HG03439 (cell line): Measurements from ENCODE around the gene GLB1L2.
"Not testable (repeated sequence)": the region's sequence is repeated elsewhere in the genome, so short reads cannot be mapped to it uniquely, and the experiment has no call there.

Experiments
- ATAC-seq: cut with Tn5 transposase; IDR thresholded peaks from one replicate; pipeline ENCODE4 v1.9.1; 2021; ENCODE audit warnings: mild to moderate bottlenecking, moderate library complexity; ENCODE audit not compliant: unreplicated experiment

The GLB1L2 gene

DNA sequence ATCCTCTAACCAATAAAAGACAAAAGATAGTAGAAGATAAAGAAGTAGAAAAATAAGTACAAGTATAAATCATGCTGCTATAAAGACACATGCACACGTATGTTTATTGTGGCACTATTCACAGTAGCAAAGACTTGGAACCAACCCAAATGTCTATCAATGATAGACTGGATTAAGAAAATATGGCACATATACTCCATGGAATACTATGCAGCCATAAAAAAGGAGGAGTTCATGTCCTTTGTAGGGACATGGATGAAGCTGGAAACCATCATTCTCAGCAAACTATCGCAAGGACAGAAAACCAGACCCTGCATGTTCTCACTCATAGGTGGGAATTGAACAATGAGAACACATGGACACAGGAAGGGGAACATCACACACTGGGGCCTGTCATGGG lies 10.4 kb upstream of the GLB1L2 start:
- not testable (repeated sequence) for ATAC-seq

GRCh38 chr11:134322553-134322952 lies 9.2 kb upstream of the GLB1L2 start:
- no peak for ATAC-seq

DNA sequence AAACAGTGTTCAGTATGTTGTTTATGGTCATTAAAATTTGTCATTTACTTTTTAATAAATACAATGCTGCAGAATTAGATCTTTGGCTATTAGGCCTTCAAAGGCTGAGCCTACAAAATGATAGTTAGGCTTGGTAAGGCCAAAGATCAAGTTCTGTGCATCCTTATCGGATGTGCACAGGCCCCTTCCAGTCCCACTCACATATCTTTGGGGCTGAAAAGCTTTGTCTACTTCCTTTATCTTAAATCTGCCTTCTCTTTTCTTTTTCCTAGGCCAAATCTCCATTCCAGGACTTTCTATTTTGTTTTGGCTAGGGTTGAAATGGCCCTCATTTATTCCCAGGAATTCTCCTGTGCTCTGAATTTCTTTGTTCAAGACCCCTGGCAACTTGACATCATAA lies 3.4 kb upstream of the GLB1L2 start:
- ATAC-seq = no peak

GRCh38 chr11:134330611-134331353 lies 1.0 kb upstream of the GLB1L2 start:
- no peak for ATAC-seq

DNA sequence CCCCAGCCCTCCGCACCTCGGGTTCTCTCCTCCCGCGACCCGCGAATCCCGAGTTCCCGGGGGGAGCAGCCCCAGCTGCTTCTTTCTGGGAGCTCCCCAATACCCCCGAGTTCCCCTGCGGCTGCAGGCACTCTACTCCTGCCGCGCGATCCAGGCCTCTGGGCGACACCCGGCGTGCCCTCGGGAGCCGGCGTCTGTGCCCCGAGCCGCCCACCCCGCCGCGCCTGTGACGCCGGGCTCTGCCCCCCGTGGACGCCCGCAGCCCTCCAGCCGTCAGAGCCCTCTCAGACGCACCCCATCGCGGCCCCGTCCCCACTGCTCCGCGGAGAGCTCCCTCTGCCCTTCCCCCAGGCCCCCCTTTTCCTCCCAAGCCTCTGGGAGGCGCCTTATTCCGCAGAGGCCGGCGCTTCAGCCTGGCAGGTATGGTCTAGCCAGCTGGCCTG lies 422 bp downstream of the GLB1L2 start:
- no peak for ATAC-seq

DNA sequence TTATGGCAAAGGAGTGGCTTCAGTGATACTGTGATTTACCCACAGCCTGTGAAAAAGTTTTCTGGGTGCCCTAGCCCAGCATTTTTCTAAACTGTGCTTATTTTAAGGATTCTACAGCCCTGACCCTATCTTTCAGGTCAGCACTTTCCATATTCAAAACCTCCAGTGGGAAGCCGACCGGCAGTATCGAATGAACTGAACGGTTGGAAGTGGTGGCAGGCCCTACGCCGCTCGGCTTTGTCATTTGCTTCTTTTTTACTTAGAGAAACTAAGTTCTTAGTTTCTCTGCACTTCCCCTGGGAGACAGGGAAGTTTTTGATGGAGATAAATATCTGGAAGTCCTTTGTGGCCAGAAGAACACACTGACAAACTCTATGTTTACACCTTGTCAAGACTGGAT lies 994 bp downstream of the GLB1L2 start:
- ATAC-seq = no peak

- no peak for ATAC-seq
Measured at GRCh38 chr11:134333312-134333711, 1.5 kb downstream of the GLB1L2 start.

DNA sequence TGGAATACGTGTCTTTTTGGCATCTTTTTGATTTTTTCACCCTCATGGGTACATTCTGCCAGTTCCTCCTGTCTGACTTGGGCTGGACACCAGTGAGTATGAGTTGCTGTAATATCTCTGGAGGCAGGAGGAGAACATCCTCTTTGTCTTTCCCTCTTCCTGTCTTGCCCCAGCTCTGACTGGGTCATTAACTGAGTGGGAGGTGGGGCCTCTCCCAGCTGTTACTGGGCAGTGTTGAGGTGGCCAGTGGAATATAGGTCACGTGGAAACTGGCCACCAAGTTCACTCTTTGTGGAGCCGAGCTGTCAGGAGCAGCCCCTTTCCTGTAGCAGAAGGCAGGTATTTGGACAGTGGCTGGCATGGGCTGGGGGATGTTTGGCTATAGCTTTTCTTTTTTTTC lies 2.2 kb downstream of the GLB1L2 start:
- ATAC-seq = no peak

GRCh38 chr11:134334796-134335571 lies 3.2 kb downstream of the GLB1L2 start:
- ATAC-seq = no peak

GRCh38 chr11:134337051-134337450 lies 5.3 kb downstream of the GLB1L2 start:
- no peak for ATAC-seq

DNA sequence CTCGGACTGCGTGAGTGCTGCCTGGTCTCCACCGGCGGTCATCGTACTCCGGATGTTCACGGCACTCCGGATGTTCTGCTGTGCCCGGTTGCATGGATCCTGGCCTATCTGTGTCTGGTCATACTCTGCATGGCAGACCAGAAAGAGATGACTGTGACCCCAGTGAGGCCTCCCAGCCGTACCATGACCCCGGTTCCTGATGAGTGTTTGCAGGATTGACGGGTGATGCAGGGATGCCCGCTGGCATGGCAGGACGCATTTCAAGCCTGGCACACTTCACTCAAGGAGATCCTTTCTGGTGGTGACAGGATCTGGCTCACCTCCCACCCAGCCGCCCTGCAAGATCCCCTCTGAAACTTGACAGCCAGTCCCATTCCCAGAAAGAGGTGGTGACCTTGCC lies 6.3 kb downstream of the GLB1L2 start:
- ATAC-seq = no peak

DNA sequence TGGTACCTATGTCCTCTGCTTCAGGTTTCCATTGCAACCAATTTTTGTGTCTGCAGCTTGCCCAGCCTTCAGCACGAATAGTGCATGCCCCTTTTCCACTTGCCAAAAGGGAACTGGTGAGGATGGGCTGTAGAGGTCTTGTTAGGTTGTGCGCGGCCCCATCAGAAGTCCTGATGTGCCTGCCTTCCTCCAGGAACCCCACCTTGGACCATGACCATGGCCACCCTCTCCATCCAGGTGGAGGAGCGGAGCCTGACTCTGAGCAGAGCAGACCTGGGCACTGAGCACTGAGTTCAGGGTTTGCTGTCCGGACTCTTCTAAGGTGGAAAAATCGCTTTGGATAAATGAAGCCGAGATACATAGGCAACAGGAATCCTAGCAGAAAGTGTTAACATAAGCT lies 6.9 kb downstream of the GLB1L2 start:
- no peak for ATAC-seq

GRCh38 chr11:134339756-134340155 lies 8.0 kb downstream of the GLB1L2 start:
- ATAC-seq = no peak

- no peak for ATAC-seq
Measured at GRCh38 chr11:134340354-134340964, 8.7 kb downstream of the GLB1L2 start.

DNA sequence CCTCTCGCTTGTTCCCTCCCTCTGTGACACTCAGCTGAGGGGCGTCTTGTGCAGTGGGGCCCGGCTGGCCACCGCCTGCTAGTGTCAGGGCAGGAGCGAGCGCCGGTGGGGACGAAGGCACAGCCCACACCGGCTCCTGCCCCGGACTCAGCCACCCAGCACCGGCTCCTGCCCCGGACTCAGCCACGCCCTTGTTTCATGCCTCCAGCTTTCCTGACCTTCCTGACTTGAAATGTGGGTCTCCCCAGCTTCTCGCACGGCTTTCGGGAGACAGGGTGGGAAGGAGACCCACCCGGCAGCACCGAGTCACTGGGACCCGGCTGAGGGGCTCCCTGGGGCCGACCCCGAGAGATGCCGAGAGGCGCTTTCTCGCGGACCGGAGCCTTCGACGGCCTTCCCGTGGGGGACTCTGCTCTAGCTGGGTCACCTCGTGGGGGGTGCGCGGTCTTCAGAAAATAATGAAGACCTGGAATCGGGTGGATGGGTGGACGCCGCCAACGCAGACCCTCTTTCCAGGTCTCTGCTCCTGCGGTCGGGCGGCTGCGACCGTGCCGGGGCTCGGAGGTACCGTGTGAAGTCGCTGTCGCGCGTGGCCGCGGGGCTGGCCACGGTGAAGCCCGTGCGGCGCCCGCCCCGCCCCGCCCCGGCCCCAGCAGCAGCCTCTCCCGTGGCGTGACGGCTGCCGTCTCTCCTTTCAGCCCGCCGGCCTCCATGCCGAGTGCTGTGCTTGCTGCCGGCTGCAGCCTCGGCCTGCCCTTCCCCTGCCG lies 10.2 kb downstream of the GLB1L2 start:
- no peak for ATAC-seq

GRCh38 chr11:134342572-134343340 lies 11.0 kb downstream of the GLB1L2 start:
- no peak for ATAC-seq

DNA sequence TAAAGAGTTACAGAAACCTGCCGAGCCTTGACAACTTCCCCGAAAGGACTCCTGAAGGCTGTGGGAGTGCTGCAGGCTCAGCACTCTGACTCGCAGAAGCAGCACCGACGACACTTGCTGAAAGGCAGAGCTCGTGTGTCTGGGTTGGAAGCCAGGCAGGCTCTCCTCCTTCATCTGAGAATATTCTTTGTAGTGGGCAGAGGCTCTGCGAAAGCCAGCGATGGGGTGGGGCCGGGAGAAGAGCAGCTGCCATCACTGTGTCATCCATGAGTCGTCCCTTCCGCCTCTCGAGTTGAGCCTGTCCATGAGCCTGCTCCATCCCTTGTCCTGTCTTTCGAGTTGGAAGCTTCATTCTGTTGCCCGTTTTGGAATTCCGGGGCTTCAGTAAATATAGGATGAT lies 11.9 kb downstream of the GLB1L2 start:
- no peak for ATAC-seq

GRCh38 chr11:134344497-134345236 lies 12.9 kb downstream of the GLB1L2 start:
- ATAC-seq = not testable (repeated sequence)

DNA sequence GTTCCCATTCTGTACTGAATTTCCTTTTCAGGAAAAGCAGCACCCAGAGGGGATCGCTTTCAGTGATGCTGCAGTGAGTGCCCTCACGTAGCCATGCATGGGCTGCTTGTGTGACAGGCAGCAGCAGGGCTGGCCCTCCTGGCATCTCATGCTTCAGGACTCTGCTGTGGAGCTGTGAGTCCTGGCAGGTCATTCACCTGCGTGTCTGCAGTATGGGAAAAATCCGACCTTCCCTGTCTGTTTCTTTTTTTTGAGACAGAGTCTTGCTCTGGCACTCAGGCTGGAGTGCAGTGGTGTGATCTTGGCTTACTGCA lies 13.4 kb downstream of the GLB1L2 start:
- no peak for ATAC-seq
